ENCODE data around the gene ARHGAP45.
"Not testable (repeated sequence)": the region's sequence is repeated elsewhere in the genome, so short reads cannot be mapped to it uniquely, and the experiment has no call there.

The ARHGAP45 gene

DNA sequence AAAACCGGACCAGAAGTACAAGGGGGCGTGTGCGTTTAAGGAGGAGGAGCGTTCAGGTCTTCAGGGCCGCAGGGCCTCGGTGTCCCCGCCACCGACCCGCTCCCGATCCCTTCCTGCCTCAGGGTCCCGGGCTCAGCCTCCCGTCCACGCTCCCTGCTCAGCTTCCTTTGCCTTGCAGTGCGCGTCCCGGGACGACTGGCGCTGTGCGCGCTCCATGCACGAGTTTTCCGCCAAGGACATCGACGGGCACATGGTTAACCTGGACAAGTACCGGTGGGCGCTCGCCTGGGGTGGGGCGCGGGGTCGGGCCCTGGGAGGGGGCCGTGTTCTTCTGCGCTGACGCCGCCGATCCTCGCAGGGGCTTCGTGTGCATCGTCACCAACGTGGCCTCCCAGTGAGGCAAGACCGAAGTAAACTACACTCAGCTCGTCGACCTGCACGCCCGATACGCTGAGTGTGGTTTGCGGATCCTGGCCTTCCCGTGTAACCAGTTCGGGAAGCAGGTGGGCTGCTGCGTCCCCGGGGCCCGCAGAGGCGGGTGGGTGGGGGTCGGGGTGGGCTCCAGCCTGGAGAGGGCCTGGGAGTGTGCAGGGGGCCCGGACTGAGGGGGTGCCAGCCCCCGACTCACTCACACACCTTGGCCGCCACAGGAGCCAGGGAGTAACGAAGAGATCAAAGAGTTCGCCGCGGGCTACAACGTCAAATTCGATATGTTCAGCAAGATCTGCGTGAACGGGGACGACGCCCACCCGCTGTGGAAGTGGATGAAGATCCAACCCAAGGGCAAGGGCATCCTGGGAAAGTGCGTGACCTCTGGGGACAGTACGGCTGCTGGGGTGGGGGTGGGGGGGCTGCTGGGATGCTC lies 38.3 kb downstream of the ARHGAP45 start:
- no peak for DNase-seq

DNA sequence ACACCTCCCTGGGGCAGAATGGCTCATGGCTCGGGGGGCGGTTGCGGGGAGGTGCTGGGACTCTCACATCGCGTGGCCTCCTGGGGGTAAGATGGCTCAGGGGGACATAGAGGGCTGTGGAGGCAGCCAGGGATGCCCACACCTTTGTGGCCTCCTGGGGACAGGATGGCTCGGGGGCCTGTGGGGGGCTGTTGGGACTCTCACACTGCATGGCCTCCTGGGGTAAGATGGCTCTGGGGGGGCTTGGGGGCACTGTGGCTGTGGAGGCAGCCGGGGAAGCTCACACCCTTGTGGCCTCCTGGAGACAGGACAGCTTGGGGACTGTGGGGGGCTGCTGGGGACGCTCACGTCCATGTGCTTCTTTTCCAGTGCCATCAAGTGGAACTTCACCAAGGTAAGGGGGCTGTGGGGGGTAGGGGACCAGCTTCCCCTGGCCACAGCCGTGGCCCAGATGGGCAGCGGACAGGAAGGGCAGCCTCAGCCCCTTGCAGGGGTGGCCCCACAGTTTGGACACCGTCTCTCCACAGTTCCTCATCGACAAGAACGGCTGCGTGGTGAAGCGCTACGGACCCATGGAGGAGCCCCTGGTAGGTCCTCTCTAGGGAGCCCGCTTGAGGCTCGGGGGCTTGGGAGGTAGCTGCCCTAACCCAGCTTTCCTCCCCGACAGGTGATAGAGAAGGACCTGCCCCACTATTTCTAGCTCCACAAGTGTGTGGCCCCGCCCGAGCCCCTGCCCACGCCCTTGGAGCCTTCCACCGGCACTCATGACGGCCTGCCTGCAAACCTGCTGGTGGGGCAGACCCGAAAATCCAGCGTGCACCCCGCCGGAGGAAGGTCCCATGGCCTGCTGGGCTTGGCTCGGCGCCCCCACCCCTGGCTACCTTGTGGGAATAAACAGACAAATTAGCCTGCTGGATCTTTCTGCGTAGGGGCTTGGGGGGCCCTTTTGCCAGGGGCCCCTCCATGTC lies 39.2 kb downstream of the ARHGAP45 start:
- DNase-seq: no peak

- DNase-seq: no peak
These were observed 40.1 kb downstream of the ARHGAP45 start for GRCh38 chr19:1106841-1107660.

DNA sequence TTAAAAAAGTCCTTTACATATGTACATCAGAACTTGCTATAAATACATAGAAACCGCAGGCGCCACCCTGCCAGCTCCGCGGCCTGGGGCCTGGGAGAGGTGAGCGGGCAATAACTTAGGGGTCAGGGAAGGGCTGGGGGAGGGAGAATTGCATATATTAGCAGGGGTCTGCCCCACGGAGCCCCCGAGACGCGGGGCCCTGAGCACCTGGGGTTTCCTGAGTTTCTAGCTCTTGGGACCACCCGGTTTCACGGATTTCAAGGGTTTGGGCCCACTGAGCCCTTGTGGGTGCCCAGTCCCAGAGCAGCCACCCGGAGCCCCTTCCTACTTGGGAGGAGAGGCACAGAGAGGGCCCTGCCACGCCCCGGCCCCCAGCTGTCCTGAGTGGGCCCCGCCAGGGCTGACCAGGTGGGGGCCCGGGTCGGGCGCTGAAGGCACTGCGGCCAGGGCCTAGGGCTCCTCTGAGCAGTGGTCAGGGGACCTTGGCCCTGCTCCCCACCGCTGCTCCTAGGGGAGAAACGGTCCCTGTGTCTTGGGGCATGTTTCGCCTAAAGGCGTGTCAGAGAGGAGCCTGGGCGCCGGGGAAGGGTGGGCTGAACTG lies 40.8 kb downstream of the ARHGAP45 start:
- DNase-seq: no peak

DNA sequence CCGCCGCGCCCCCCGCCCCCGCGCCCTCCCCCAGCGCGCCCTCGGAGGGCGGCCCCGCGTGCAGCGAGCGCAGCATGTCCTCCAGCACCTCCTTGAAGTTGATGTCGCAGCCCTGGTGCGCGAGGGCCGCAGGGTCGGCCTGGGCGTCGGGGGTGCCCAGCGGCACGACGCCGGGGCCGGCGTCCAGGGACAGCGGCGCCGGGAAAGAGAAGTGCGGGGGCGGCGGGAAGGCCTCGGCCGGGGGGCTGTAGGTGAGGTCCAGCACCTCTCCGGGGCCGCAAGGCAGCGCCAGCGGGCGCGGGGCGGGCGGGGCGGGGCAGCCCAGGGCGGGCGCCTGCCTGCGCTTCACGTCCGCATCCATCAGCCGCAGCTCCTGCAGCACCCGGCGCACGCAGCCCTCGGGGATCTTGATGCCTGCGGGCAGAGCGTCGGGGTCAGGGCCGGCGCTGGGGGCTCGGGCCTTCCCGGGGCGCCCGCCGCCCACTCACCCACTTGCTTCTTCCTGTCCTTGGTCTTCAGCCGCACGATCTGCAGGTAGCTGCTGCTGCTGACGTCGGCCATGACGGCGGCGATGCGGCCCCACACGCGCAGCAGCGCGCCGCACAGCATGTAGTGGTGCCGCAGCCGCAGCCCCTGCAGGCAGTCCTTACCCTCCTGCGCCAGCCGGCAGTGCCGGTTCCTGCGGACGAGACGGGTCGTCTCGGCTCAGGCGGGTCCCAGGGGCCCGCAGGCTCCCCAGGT lies 41.5 kb downstream of the ARHGAP45 start:
- no peak for DNase-seq

- no peak for DNase-seq
These were observed 42.1 kb downstream of the ARHGAP45 start for GRCh38 chr19:1109032-1109551.

DNA sequence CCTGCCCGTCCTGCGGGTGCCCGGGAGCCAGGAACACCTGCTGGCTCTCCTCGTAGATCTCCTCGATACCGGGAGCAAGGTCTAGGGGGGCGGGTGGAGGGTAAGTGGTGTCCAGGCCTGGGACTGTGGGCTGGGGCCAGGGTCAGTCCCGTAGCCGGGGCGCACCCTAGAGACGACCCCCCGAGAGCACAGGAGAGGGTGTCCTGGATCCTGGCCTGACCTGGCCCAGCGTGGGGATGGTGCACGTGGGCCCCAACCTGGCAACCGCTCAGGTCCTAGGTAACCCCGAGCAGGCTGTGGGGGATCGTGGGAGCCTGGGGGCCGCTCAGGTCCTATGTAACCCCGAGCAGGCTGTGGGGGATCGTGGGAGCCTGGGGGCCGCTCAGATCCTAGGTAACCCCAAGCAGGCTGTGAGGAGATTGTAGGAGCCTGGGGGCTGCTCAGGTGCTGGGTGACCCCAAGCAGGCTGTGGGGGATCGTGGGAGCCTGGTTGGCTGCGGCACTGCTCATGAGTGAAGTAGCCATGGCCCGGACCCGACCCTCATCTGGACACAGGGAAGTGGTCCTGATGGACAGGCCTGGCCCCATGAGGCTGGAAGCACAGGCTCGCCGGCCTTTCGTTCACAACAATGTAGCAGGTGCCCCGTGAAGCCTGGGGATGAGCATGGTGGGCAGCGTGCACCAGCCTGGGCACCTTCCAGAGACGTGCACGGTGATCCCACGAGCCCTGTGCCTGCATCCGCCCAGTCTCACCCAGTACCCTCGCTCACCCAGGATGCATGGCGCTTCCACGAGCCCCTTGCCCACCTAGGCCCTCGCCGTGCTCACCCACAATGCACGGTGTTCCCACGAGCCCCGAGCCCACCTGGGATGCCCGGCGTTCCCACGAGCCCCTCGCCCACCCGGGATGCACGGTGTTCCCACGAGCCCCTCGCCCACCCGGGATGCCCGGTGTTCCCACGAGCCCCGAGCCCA lies 43.0 kb downstream of the ARHGAP45 start:
- DNase-seq: no peak

DNA sequence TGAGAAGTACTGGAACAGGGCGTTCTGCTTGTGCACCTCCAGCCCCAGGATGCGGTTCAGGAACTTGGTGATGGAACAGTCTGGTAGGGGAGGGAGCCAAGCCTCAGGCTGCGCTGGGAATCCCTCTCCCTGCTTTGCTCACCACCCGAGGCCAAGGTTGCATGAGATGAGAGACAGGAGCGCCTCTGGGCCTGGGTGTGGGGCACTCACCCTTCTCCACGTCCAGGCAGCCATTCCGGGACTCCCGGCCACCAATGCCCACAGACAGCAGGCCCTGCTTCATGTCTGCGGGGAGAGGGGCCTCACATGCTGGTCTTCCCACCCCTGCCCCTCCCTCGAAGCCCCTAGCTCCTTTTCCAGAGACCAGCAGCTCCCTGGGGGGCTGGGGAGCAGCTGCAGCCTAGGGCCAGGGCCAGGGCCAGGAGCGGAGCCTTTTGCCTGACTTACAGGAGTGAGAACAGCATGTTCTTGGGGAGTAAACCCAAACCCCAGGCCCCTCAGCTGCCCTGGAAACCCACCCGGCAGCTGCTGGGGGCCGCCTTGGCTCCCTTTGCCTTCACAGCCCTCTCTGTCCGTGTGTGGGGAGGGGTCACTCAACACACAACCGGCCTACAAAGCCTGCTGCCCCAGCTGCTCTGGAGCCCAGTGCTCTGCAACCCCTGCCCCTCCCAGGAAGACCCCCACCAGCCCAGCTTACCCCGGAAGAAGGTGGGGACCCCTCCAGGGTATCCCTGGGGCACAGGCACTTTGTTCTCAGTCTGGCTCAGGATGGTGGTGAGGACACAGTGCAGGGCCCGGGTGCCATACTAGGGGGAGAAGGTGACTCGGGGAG lies 44.1 kb downstream of the ARHGAP45 start:
- no peak for DNase-seq

DNA sequence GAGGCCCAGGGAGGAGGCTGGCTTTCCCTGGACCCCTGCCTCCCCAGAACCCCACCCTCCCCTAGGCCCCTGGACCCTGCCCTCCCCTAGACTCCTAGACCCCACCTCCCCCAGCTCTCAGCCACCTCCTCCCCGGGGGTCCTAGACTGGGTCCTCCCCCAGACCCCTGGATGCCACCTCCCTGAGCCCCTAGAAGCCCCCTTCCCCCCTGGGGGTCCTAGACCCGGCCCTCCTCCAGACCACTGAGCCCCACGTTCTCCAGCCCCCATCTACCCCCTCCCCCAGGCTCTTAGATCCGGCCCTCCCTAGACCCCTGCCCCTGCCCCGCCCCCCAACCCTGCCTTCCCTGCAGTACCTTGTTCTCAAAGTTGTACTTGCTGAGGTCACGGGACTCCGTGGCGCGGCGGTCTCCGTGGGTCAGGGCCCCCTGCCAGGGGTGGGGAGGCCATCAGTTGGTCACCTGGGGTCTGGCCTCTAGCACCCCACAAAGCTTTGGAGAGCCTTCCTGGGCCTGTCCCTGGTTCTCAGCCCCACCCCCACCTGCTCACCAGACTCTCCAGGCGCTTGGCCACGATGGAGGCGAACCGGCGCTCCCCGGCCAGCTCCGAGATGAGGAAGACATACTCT lies 44.8 kb downstream of the ARHGAP45 start:
- DNase-seq: no peak

- no peak for DNase-seq
These were observed 45.5 kb downstream of the ARHGAP45 start for GRCh38 chr19:1112268-1113029.

DNA sequence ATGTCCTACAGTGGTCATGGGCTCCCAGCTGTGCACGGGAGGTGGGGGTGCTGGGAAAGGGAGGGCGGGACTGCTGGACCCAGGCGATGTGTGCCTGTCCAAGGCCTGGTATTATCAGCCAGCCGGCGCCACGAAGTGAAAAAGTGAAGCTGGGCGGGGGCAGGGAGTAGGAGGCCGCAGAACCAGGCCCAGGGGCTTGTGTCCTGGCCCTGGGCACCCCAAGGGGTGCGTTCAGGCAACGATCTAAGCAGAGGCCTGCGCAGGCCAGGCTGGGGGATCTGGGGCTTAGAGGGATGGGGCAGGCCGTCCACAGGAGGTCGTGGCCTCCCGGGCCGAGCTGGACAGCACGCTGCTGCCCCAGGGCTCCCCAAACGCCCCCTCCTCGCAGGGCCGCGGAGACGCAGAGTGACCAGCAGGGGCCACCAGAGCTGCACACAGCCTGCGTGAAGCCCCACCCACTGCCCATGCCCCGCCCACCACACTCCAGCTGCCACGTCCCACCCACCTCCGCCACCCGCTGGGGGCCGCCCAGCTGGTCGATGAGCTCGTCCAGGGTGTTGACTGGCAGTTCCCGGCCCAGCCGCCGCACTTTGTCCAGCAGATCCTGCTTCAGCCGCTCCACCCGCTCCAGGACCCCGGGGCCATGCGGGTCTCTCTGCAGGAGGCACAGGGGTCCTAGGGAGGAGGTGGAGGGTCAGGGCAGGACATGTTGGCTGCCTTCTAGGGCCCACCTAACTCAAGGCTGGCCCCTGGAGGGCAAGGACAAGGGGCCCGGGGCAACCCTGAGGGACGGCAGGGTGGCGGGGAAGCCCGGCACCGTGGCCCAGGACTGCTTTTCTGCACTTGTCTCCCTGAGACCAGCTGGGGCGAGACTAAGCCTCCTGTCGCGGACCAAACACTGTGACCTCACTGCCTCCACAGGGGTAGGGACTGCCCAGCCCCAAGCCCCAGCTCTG lies 46.3 kb downstream of the ARHGAP45 start:
- peak; percentile 28 for DNase-seq

GRCh38 chr19:1113986-1114483 lies 47.1 kb downstream of the ARHGAP45 start:
- no peak for DNase-seq

GRCh38 chr19:1114728-1115127 lies 47.8 kb downstream of the ARHGAP45 start:
- not testable (repeated sequence) for DNase-seq

GRCh38 chr19:1115646-1116420 lies 48.9 kb downstream of the ARHGAP45 start:
- DNase-seq: no peak

GRCh38 chr19:1116726-1117581 lies 50.0 kb downstream of the ARHGAP45 start:
- no peak for DNase-seq
